HUDEP-2 (cell line): ENCODE data around the gene CFL1.
A peak's percentile ranks its signal among the peaks of the same experiment; 100 is the strongest.

Experiments used
- DNase-seq, 76 experiments: peaks; one replicate each; lab custom pipeline; 2025; ENCODE audit not compliant: unreplicated experiment in 76 of 76; lab: John Stamatoyannopoulos, UW

CFL1 gene

GRCh38 chr11:65870706-65871681 is 13.0 kb upstream of the CFL1 start:
- DNase-seq = no peak

DNA sequence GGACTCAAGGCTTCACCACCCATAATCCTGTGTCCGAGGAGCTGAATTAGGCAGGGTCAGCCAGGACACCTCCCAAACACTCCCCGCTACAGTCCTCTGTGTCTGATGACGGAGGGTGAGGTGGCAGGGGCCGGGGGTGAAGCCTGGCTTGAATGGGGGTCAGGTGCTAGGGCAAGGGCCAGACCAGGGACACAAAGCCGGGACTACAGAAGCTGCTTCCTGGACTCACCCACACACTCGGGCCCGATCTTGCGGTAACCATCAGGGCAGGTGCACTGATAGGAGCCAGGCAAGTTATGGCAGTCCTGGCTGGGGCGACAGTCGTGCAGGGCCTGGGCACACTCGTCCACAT is 12.3 kb upstream of the CFL1 start:
- no peak for DNase-seq

GRCh38 chr11:65869643-65870306 is 11.8 kb upstream of the CFL1 start:
- DNase-seq = peak in 1 of 76 experiments; percentile 7

- DNase-seq = no peak
Measured at GRCh38 chr11:65868907-65869306, 10.9 kb upstream of the CFL1 start.

DNA sequence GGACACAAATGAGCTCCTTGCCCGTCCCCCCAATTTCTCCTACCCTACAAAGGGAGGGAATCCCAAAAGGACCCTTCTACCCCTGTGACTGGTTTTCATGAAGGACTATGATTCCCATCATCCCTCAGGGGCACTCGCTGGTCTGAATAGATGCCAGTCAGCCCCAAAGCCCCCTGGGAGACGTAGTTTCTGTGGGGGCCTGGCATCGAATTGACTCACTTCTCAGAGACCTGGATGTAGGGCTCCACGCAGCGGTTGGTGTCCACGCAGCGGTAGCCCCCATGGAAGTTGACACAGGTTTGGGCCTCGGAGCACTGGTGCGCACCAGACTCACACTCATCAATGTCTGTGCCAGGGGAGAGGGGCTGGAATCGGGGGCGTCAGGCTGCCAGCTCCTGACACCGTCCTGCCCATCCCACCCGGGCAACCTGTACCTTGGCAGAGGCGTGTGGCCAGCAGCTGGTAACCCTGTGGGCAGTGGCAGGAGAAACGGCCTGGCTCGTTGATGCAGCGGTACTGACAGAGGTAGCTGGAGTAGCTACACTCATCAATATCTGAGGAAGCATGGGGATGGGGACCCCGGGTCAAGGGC is 10.2 kb upstream of the CFL1 start:
- DNase-seq = peak in 2 of 76 experiments; percentile 16 to 21

DNA sequence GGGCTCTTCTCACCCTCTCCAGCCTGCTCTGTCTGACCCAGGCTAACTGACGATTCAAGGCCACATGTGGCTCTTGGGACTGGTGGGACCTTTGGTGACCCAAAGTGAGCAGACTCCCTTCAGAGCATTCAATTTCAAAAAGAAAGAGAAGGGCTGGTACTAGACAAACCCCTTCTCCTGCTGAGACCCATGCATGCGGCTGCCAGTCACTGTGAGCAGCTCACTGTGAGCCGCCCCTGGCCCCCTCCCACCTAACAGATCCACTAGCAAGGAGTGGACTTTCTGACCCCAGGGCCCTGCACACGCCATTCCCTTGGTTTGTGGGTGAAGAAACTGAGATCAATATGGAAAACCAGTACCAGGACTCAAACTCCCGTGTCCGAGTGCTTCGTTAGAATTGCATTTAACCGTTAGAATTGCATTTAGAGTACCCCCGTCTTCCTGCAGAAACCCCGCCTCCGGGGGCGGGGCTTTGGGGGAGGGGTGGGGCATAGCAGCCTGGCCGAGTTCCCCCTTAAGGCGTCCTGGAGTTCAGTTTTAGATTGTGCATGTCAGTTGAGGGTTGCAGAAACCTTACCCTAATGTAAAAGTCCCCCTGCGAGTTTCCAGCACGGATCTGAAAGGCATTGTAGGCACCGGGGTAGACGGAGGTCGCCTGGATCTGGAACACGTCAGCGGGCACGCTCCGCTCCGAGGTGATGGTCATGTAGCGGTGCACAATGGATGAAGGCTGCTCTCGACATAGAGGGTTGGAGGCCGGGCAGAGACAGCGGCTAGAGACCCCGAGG is 9.5 kb upstream of the CFL1 start:
- DNase-seq = peak in 4 of 76 experiments; percentile 3 to 15 (median 6)

GRCh38 chr11:65866509-65867283 is 8.7 kb upstream of the CFL1 start:
- no peak for DNase-seq

DNA sequence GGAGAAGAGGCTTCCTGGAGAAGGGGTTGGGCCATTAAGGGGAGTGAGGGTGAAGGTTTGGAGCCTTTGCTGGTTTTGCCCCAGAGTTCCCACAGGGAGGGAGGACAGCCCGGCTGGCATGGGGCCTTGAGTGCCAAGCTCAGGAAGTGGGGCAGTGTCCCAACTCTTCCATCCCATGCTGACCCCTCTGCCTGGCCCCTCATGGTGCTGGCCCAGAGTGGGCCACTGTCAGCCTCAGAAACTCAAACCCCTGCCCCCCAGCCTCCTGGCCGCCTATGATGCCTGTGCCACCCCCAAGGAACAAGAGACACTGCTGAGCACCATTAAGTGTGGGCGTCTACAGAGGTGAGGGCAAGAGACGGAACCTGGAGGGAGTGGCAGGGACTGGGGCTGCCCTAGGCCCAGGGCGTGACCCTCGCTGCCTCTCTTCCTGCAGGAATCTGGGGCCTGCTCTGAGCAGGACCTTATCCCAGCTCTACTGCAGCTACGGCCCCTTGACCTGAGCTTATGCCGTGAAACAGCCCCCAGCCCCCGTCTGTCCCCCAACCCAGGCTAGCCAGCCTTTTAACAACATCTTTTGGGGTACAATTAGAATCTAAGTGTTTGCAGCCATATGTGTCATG is 7.7 kb upstream of the CFL1 start:
- no peak for DNase-seq

DNA sequence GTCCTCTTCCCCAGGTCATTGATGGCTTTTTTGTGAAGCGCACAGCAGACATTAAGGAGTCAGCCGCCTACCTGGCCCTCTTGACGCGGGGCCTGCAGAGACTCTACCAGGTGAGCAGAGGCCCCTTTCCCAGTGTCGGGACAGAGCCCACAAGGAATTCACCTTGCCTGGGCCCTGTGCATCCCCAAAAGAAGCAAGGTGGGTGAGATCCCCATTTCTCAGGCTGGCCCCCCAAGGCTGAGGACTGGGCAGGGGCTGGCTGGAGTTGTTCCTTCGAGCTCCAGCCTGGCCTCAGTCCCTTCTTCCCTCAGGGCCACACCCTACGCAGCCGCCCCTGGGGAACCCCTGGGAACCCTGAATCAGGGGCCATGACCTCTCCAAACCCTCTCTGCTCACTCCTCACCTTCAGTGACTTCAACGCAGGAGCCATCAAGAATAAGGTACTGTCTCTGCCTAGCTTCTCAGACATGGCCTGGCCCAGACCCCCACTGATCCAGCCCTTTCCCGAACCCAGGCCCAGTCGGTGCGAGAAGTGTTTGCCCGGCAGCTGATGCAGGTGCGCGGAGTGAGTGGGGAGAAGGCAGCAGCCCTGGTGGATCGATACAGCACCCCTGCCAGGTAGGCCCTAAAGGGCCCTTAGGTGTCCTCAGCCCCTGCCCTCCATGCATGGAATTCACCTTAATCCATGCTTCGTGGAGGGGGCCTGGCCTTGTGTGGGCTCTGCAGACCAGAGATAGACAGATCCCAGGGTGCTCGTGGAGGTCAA is 6.9 kb upstream of the CFL1 start:
- DNase-seq = no peak

GRCh38 chr11:65863889-65864705 is 6.1 kb upstream of the CFL1 start:
- no peak for DNase-seq

- no peak for DNase-seq
Measured at GRCh38 chr11:65862941-65863888, 5.2 kb upstream of the CFL1 start.

DNA sequence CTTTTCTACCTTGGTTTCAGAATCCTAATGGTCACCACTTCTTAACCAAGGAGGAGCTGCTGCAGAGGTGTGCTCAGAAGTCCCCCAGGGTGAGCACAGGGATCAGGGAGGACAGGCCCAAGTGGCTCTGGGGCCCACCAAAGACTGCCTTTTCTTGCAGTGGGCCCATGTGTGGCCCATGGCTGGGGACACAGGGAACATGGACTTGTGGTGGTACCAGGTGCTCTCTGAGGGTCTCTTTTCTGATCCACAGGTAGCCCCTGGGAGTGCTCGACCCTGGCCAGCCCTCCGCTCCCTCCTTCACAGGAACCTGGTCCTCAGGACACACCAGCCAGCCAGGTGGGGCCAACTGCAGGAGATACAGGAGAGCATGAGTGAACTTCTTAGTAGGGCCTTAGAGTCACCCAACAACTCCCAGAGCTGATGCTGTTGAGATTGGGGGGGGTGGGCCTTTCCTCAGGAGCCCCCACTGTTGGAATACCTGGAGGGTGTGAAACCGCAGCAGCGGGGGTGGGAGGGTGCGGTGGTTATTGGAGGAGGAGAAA is 4.3 kb upstream of the CFL1 start:
- DNase-seq = no peak

DNA sequence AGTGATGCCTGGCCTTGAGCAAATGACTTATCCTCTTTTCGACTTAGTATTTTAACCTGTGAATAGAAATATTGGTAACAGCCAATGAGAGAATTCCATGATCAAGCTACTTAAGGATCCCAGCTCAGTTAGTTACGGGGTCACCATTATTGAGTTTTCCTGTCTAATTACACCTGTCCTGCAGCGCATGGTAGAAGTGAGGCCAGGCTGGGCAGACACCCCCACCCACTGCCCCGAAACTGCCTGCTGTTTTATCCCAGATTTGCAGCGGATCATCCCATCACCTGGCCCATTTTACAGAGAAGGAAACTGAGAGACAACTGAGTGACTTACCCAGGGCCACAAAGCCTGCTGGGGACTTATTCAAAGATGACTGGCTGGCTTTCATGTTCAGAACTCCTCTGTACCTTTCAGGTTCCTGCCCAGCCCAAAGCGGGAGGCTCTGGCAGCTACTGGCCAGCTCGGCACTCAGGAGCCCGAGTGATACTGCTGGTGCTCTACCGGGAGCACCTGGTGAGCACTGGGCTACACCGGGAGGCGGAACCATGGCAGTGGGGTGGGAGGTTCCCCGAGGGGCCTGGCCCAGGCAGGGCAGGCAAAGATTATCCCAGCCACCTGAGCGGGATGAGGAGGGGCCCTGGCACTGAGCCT is 3.7 kb upstream of the CFL1 start:
- no peak for DNase-seq

- DNase-seq = no peak
Measured at GRCh38 chr11:65861165-65861505, 3.2 kb upstream of the CFL1 start.

DNA sequence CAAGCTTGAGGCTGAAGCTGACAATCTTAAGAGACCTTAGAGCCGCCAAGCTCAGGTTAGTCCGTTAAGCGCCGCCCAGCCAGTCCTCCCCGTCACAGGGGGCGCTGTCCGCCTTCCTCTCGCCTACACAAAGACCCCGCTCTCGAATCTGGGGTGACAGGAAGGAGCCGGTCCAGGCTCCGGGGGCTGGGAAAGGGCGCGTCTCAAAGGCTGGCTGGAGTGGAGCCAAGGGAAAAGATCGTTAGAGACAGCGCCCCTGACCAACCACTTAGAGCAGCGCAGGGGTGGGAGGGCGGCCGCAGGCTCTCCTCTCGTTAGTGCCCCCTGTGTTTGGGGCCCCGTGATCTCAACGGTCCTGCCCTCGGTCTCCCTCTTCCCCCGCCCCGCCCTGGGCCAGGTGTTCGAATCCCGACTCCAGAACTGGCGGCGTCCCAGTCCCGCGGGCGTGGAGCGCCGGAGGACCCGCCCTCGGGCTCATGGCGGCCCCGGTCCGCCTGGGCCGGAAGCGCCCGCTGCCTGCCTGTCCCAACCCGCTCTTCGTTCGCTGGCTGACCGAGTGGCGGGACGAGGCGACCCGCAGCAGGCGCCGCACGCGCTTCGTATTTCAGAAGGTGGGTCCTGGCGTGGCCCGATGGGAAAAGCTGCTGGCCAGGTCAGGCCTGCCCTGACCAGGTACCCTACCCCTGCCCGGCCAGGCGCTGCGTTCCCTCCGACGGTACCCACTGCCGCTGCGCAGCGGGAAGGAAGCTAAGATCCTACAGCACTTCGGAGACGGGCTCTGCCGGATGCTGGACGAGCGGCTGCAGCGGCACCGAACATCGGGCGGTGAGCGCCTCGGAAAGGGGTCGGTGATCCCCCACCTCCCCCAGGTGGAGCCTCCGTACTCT is 2.5 kb upstream of the CFL1 start, which contains the start of gene MUS81:
TSS of gene MUS81 (plus strand) at position 156 of the 887 bp plus-strand sequence. CDS start at position 477, 321 bp downstream.
- DNase-seq = peak in 75 of 76 experiments; percentile 83 to 99 (median 96)
